ENCODE results near the gene PMM1. TPM values are rescaled to one million over a fixed set of nuclear protein-coding genes. Genes with fewer than 3 reads are reported as not detected.

The PMM1 gene
- total RNA-seq, 1 experiment from 2014 or later: 19.8 TPM

DNA sequence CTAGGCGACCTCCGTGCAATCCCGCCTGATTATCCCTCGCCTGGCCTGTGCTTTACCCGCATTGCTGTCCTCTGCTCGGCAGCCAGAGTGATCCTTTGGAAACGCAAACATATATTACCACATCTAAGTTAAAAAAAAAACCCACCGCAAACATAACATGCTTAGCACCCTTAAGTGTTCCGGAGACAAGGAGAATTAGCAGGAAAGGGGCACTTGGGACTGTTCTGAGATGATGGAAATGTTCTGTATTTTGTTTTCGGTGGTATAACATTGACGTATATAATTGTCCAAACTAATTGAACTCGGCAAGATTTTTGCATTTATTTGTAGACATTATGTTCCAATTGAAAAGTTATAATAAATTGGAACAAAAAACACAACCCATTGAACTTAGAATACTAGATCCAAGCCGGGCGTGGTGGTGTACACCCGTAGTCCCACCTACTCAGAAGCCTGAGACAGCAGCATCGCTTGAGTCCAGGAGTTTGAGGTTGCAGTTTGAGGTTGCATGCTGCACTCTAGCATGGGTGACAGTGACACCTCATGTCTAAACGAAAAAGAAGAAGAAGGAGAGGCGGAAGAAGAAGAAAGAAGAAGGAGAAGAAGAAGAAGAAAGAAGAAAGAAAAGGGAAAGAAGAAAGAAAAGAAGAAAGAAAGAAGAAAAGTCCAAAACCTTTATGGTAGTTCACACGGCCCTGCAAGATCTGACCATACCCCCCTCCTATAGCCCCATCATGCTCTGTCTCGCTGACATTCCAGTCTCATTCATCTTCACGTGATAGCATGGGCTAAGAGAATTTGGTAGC is 44.8 kb downstream of the PMM1 start:
- H3T11ph ChIP-seq (ENCODE audit: low read length): no peak overlapping the region
- no peaks in the 10 kb centered on the region for H3K9me3 Mint-ChIP-seq
- H2BK12ac ChIP-seq (ENCODE audit: insufficient read length, low read depth, low read length): no peak overlapping the region
- H3K23me2 ChIP-seq (ENCODE audit: insufficient read length, low read depth, low read length, poor library complexity, severe bottlenecking): no peaks in the 10 kb centered on the region
- H3K4me3 Mint-ChIP-seq: peak overlapping the region; percentile 94 to 97
- no peak overlapping the region for H2BK5ac ChIP-seq (ENCODE audit: insufficient read length, low read length)
- no peak overlapping the region for H3K23ac ChIP-seq (ENCODE audit: insufficient read length, low read depth, low read length)
- H3K18ac ChIP-seq (ENCODE audit: insufficient read length, low read depth, low read length): no peak overlapping the region
- no peak overlapping the region for H4K5ac ChIP-seq (ENCODE audit: insufficient read length, low read depth, low read length)
- WGBS (ENCODE audit: extremely low coverage, insufficient read length, low lambda C conversion rate): no CpG with 5 or more reads among the region's 21 CpGs
- H3K79me2 ChIP-seq (ENCODE audit: insufficient read depth, low read length): peaks cover 7% of the 10 kb centered on the region
- DNase-seq: no peak
- H3K14ac ChIP-seq (ENCODE audit: insufficient read depth, low read length): no peak overlapping the region
- peaks cover 17 to 31% of the 10 kb centered on the region in 2 experiments for H3K4me1 Mint-ChIP-seq
- H3K56ac ChIP-seq (ENCODE audit: insufficient read length, low read depth, low read length): no peak overlapping the region
- H3K27ac Mint-ChIP-seq: peak overlapping the region in 1 of 3 experiments; percentile 91; a peak in 1 of 7 replicates
- H2BK15ac ChIP-seq (ENCODE audit: low read depth, low read length): no peak overlapping the region
- no peak overlapping the region for H4K8ac ChIP-seq (replicated peaks; ENCODE audit: insufficient read length, low read depth, low read length)
- no peak overlapping the region for H3K4ac ChIP-seq (ENCODE audit: low read depth, low read length)
- H2BK120ac ChIP-seq (ENCODE audit: low read depth, low read length, poor library complexity, severe bottlenecking): no peak overlapping the region
- H3K4me2 ChIP-seq (ENCODE audit: insufficient read depth, insufficient read length, low read length): peak overlapping the region; percentile 11
- peaks cover 4% of the 10 kb centered on the region; the same call in 1 of the 2 replicates for H3K27me3 Mint-ChIP-seq (ENCODE audit: low read depth)
- H3K36me3 Mint-ChIP-seq (ENCODE audit: insufficient read depth in 1 of 3, low read depth in 3 of 3): peaks cover 6 to 11% (median 9%) of the 10 kb centered on the region in 3 experiments; a peak in 5 of 7 replicates
- no peaks in the 10 kb centered on the region for H3K4me1 ChIP-seq (ENCODE audit: insufficient read depth, low read length)
- no peak overlapping the region for H4K91ac ChIP-seq (ENCODE audit: insufficient read length, low read depth, low read length)
- no peak overlapping the region for H2AK5ac ChIP-seq (ENCODE audit: insufficient read length, low read length)
- no peak overlapping the region for H3K9ac ChIP-seq (ENCODE audit: extremely low read depth, insufficient read length, low read length)
- TF ChIP-seq, protein P1, sequence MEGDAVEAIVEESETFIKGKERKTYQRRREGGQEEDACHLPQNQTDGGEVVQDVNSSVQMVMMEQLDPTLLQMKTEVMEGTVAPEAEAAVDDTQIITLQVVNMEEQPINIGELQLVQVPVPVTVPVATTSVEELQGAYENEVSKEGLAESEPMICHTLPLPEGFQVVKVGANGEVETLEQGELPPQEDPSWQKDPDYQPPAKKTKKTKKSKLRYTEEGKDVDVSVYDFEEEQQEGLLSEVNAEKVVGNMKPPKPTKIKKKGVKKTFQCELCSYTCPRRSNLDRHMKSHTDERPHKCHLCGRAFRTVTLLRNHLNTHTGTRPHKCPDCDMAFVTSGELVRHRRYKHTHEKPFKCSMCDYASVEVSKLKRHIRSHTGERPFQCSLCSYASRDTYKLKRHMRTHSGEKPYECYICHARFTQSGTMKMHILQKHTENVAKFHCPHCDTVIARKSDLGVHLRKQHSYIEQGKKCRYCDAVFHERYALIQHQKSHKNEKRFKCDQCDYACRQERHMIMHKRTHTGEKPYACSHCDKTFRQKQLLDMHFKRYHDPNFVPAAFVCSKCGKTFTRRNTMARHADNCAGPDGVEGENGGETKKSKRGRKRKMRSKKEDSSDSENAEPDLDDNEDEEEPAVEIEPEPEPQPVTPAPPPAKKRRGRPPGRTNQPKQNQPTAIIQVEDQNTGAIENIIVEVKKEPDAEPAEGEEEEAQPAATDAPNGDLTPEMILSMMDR (conservative IDR thresholded peaks at IDR 0.05): no peak
- H2BK20ac ChIP-seq (ENCODE audit: low read depth, low read length, poor library complexity, severe bottlenecking): no peak overlapping the region
- H3K9me3 ChIP-seq (ENCODE audit: control insufficient read depth, low read depth, low read length): no peaks in the 10 kb centered on the region
- H3K27me3 ChIP-seq (ENCODE audit: insufficient read depth, low read length): no peaks in the 10 kb centered on the region
- H3K79me1 ChIP-seq (ENCODE audit: insufficient read depth, low read depth, low read length, poor library complexity, severe bottlenecking): no peaks in the 10 kb centered on the region
- H3K27ac ChIP-seq (ENCODE audit: insufficient read length, low read depth, low read length): no peak overlapping the region
- H2AFZ ChIP-seq (ENCODE audit: low read length): no peak overlapping the region
- H4K20me1 ChIP-seq (ENCODE audit: control insufficient read depth, insufficient read depth, insufficient read length): no peaks in the 10 kb centered on the region
